Measurements from ENCODE around the gene NABP2. TPM values are rescaled to one million over a fixed set of nuclear protein-coding genes. Genes with fewer than 3 reads are reported as not detected.

The NABP2 gene
- total RNA-seq, 1 experiment from 2014 or later: 98.6 TPM

DNA sequence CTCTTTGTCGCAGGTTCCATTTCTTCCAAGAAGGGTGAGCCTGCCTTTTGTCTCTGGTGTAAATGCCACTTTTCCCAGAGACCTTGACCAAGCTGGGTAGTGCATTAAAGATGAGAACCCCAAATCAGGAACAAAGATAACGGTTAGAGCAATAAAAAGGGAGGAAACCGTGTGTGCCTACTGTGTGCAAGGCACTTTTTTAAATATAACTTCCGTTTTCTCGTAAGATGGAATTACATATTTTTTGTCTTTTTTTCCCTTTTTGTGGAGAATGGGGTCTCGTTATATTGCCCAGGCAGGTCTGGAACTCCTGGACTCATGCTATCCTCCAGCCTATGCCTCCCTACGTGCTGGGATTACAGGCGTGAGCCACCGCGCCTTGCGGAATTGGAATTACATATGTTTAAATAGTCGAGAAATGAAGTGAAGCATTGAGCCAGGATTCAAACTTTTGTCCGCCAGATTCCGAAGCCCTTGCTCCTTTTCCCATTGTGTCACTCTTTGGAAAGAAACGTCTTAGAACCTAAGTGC lies 506 bp upstream of the NABP2 start:
- Histone ChIP-seq H3K79me2 (ENCODE audit: low read length) (peaks cover 35% of the 10 kb centered on the region), H3K4me3 (ENCODE audit: low read length) (peak overlapping the region; percentile 88), H3K4me2 (ENCODE audit: low read length) (peak overlapping the region; percentile 97), H4K20me1 (ENCODE audit: low read length) (no peaks in the 10 kb centered on the region), H3K9me3 (ENCODE audit: low read length) (no peaks in the 10 kb centered on the region), H3K36me3 (ENCODE audit: low read depth, low read length) (no peaks in the 10 kb centered on the region), H3K27me3 (ENCODE audit: low read length) (no peaks in the 10 kb centered on the region), H3F3A (ENCODE audit: low read length, unreplicated experiment) (no peaks in the 10 kb centered on the region), H3K4me1 (ENCODE audit: insufficient read depth, low read length) (peaks cover 22% of the 10 kb centered on the region), H3K9ac (ENCODE audit: low read length) (peak overlapping the region; percentile 47), H3K27ac (ENCODE audit: low read length) (peak overlapping the region; percentile 21; the same call in 1 of the 2 replicates), H3K9me2 (replicated peaks; ENCODE audit: low read length) (no peaks in the 10 kb centered on the region), H2AFZ (ENCODE audit: low read length) (peak overlapping the region; percentile 98)
- TF ChIP-seq EZH2 (IDR thresholded peaks at IDR 0.05; ENCODE audit: low read length, unreplicated experiment): no peak
- TF ChIP-seq EZH2phosphoT487 (IDR thresholded peaks at IDR 0.05; ENCODE audit: borderline replicate concordance, low read length): no peak
- TF ChIP-seq, protein P1, sequence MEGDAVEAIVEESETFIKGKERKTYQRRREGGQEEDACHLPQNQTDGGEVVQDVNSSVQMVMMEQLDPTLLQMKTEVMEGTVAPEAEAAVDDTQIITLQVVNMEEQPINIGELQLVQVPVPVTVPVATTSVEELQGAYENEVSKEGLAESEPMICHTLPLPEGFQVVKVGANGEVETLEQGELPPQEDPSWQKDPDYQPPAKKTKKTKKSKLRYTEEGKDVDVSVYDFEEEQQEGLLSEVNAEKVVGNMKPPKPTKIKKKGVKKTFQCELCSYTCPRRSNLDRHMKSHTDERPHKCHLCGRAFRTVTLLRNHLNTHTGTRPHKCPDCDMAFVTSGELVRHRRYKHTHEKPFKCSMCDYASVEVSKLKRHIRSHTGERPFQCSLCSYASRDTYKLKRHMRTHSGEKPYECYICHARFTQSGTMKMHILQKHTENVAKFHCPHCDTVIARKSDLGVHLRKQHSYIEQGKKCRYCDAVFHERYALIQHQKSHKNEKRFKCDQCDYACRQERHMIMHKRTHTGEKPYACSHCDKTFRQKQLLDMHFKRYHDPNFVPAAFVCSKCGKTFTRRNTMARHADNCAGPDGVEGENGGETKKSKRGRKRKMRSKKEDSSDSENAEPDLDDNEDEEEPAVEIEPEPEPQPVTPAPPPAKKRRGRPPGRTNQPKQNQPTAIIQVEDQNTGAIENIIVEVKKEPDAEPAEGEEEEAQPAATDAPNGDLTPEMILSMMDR (conservative IDR thresholded peaks at IDR 0.05; ENCODE audit: low read depth, low read length): no peak
- no TSS peak for BruUV-seq (replicated peaks)
- no peak for ATAC-seq
- no peak for DNase-seq
- ChIA-PET POLR2A (ENCODE audit: unreplicated experiment) (no interaction called here), CTCF (no interaction called here)
- intact Hi-C loops (cut with micrococcal nuclease): loop anchor here (1.0 to 5.0 kb wide), 5 partner anchors 17 to 104 kb away; partner anchors contain the start of gene COQ10A

DNA sequence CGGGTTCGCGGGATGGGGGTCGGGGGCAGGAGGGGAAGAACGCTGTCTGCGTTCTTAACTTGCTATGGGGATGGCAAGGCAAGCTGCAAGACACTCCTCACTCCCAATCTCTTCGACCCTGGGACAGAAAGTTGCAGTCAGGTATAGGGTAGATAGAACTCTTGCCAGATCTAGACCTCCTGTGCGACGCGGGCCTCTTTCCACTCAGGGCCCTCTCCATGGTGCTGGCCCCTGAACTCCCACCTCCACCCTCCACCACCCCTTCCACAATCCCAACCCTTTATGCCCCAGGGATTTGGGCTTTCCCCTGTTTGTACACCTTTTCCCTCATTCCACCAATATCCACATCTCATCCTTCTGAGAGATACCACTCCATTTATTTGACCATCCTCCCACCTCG lies 812 bp downstream of the NABP2 start:
- H3K36me3 ChIP-seq (ENCODE audit: low read depth, low read length): no peaks in the 10 kb centered on the region
- ATAC-seq: no peak

DNA sequence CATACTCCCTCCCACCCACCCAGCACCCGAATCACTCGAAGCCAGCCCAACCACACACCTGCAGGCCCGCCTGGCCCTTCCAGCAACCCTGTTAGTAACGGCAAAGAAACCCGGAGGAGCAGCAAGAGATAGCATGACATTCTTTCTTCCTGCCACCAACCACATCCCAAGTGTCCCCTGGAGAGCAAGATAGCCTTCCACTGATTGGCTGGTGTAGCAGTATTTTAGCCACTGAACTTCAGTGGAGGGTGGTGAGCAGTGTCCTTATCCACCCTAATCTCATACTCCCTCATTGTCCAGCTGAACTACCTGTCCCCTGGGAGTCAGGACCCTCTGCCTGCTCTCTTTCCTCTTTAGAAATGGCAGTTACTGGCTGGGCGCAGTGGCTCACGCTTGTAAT lies 4.9 kb downstream of the NABP2 start:
- TF ChIP-seq, protein P1 (conservative IDR thresholded peaks at IDR 0.05; ENCODE audit: low read depth, low read length): no peak
- no peak for TF ChIP-seq EZH2 (IDR thresholded peaks at IDR 0.05; ENCODE audit: low read length, unreplicated experiment)
- TF ChIP-seq EZH2phosphoT487 (IDR thresholded peaks at IDR 0.05; ENCODE audit: borderline replicate concordance, low read length): no peak
- DNase-seq (no peak), ATAC-seq (no peak)
- Histone ChIP-seq H3F3A (ENCODE audit: low read length, unreplicated experiment) (no peaks in the 10 kb centered on the region), H4K20me1 (ENCODE audit: low read length) (no peaks in the 10 kb centered on the region), H3K27ac (ENCODE audit: low read length) (no peak overlapping the region), H3K9ac (ENCODE audit: low read length) (no peak overlapping the region), H3K79me2 (ENCODE audit: low read length) (peaks cover 16% of the 10 kb centered on the region), H3K9me2 (replicated peaks; ENCODE audit: low read length) (no peaks in the 10 kb centered on the region), H3K36me3 (ENCODE audit: low read depth, low read length) (no peaks in the 10 kb centered on the region), H3K9me3 (ENCODE audit: low read length) (no peaks in the 10 kb centered on the region), H2AFZ (ENCODE audit: low read length) (no peak overlapping the region), H3K27me3 (ENCODE audit: low read length) (no peaks in the 10 kb centered on the region), H3K4me1 (ENCODE audit: insufficient read depth, low read length) (peaks cover 10% of the 10 kb centered on the region), H3K4me2 (ENCODE audit: low read length) (no peak overlapping the region), H3K4me3 (ENCODE audit: low read length) (no peak overlapping the region)
- POLR2A ChIA-PET (ENCODE audit: unreplicated experiment): no interaction called here
- no TSS peak for BruUV-seq (replicated peaks)
- intact Hi-C loops (cut with micrococcal nuclease): no loop called here
- CTCF ChIA-PET: no interaction called here

More for the DNA sequence above, 812 bp downstream of the NABP2 start:
- intact Hi-C loops (cut with micrococcal nuclease): loop anchor here (1.0 to 5.0 kb wide), 5 partner anchors 19 to 106 kb away; partner anchors contain the start of gene COQ10A
- ChIA-PET POLR2A (ENCODE audit: unreplicated experiment) (no interaction called here), CTCF (no interaction called here)
- H3F3A ChIP-seq (ENCODE audit: low read length, unreplicated experiment): no peaks in the 10 kb centered on the region
- no peaks in the 10 kb centered on the region for H3K27me3 ChIP-seq (ENCODE audit: low read length)
- H3K4me2 ChIP-seq (ENCODE audit: low read length): peak overlapping the region; percentile 97
- H2AFZ ChIP-seq (ENCODE audit: low read length): peak overlapping the region; percentile 94; the same call in 1 of the 2 replicates
- H3K27ac ChIP-seq (ENCODE audit: low read length): no peak overlapping the region
- H3K9ac ChIP-seq (ENCODE audit: low read length): peak overlapping the region; percentile 86
- peaks cover 30% of the 10 kb centered on the region for H3K79me2 ChIP-seq (ENCODE audit: low read length)
- no peaks in the 10 kb centered on the region for H4K20me1 ChIP-seq (ENCODE audit: low read length)
- DNase-seq: no peak
- TF ChIP-seq EZH2phosphoT487 (IDR thresholded peaks at IDR 0.05; ENCODE audit: borderline replicate concordance, low read length) (no peak), EZH2 (IDR thresholded peaks at IDR 0.05; ENCODE audit: low read length, unreplicated experiment) (no peak)
- TF ChIP-seq, protein P1 (conservative IDR thresholded peaks at IDR 0.05; ENCODE audit: low read depth, low read length): no peak
- peaks cover 22% of the 10 kb centered on the region for H3K4me1 ChIP-seq (ENCODE audit: insufficient read depth, low read length)
- H3K9me2 ChIP-seq (replicated peaks; ENCODE audit: low read length): no peaks in the 10 kb centered on the region
- no peaks in the 10 kb centered on the region for H3K9me3 ChIP-seq (ENCODE audit: low read length)
- H3K4me3 ChIP-seq (ENCODE audit: low read length): peak overlapping the region; percentile 88
- BruUV-seq (replicated peaks): no TSS peak

Measured in PC-3 (cell line).